HPDE6-E6E7 (cell line): ENCODE measurements around the gene QPRT.
A peak's percentile ranks its signal among the peaks of the same experiment; 100 is the strongest.
"Not testable (repeated sequence)": the region's sequence is repeated elsewhere in the genome, so short reads cannot be mapped to it uniquely, and the experiment has no call there.

Source experiments
- DNase-seq: peaks from one replicate; pipeline ENCODE4 v3.0.0; 2011; ENCODE audit warnings: missing footprints; ENCODE audit errors: extremely low spot score

QPRT gene

DNA sequence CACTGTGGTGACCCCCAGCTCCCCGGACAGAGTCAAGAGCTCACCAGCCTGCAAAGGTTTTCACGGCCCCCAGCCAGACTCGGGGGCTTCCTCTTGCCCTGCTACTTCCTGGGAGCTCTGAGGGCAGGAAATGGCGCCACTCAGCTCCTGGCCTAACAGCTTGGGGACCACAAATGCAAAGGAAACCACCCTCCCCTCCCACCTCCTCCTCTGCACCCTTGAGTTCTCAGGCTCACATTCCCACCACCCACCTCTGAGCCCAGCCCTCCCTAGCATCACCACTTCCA lies 16.3 kb upstream of the QPRT start:
- DNase-seq, result no peak

DNA sequence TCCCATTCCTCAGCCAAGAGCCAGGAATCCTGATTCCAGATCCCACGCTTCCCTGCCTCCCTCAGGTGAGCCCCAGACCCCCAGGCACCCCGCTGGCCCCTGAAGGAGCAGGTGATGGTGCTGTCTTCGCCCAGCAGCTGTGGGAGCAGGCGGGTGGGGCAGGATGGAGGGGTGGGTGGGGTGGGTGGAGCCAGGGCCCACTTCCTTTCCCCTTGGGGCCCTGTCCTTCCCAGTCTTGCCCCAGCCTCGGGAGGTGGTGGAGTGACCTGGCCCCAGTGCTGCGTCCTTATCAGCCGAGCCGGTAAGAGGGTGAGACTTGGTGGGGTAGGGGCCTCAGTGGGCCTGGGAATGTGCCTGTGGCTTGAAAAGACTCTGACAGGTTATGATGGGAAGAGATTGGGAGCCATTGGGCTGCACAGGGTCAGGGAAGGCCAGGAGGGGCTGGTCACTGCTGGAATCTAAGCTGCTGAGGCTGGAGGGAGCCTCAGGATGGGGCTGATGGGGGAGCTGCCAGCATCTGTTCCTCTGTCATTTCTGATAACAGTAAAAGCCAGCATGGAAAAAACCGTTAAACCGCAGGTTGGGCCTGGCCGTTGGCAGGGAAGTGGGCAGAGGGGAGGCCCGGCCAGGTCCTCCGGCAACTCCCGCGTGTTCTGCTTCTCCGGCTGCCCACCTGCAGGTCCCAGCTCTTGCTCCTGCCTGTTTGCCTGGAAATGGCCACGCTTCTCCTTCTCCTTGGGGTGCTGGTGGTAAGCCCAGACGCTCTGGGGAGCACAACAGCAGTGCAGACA lies 15.8 kb upstream of the QPRT start, which contains the start of gene SPN:
Gene SPN, plus strand, starts transcription at position 232 of the 791 bp plus-strand sequence. Its CDS starts 482 bp downstream, at position 714.
- no peak for DNase-seq

DNA sequence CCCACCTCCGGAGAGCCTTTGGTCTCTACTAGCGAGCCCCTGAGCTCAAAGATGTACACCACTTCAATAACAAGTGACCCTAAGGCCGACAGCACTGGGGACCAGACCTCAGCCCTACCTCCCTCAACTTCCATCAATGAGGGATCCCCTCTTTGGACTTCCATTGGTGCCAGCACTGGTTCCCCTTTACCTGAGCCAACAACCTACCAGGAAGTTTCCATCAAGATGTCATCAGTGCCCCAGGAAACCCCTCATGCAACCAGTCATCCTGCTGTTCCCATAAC lies 15.2 kb upstream of the QPRT start:
- no peak for DNase-seq

DNA sequence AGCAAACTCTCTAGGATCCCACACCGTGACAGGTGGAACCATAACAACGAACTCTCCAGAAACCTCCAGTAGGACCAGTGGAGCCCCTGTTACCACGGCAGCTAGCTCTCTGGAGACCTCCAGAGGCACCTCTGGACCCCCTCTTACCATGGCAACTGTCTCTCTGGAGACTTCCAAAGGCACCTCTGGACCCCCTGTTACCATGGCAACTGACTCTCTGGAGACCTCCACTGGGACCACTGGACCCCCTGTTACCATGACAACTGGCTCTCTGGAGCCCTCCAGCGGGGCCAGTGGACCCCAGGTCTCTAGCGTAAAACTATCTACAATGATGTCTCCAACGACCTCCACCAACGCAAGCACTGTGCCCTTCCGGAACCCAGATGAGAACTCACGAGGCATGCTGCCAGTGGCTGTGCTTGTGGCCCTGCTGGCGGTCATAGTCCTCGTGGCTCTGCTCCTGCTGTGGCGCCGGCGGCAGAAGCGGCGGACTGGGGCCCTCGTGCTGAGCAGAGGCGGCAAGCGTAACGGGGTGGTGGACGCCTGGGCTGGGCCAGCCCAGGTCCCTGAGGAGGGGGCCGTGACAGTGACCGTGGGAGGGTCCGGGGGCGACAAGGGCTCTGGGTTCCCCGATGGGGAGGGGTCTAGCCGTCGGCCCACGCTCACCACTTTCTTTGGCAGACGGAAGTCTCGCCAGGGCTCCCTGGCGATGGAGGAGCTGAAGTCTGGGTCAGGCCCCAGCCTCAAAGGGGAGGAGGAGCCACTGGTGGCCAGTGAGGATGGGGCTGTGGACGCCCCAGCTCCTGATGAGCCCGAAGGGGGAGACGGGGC lies 14.7 kb upstream of the QPRT start:
- DNase-seq, result no peak

DNA sequence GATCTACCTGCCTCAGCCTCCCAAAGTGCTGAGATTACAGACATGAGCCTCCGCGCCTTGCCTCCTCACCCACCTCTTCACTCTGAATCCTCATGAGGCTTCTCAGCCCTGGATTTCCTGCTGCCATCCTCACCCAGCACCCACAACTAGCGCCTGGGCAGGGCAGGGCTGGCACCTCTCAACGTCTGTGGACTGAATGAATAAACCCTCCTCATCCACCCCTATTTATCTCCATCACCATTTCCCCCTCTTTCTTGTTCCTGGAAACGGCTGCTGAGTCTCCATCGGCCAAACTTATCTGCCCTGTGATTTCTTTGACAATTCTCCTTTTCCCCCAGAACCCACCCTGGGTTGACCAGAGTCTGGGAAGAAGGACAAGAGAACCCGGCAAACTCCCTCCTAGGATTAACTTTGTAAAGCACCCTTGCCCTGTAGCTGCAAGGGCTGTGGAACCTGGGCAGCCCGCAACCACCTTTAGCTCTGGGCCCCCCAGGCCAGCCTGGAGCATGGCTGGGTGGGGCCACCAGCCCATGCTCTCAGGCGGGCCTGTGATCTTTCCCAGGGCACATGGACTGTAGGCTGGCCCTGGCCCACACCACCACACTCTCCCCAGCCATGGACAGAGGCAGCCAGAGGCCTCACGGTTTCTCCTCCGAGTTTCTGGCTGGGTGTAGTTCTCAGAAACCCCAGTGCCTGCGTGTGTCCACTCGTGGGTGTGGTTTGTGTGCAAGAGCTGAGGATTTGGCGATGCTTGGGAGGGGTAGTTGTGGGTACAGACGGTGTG lies 13.5 kb upstream of the QPRT start:
- DNase-seq, result no peak

DNA sequence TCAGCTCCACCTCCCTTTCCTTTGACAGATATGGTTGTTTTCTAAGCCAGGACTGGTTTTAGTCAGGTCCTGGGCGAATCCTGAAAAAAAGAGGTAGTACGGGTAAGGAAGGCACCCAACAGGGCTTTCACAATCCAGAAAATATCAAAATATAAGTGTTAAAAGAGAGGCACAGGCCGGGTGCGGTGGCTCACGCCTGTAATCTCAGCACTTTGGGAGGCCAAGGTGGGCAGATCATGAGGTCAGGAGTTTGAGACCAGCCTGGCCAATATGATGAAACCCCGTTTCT lies 11.7 kb upstream of the QPRT start:
- not testable (repeated sequence) for DNase-seq

DNA sequence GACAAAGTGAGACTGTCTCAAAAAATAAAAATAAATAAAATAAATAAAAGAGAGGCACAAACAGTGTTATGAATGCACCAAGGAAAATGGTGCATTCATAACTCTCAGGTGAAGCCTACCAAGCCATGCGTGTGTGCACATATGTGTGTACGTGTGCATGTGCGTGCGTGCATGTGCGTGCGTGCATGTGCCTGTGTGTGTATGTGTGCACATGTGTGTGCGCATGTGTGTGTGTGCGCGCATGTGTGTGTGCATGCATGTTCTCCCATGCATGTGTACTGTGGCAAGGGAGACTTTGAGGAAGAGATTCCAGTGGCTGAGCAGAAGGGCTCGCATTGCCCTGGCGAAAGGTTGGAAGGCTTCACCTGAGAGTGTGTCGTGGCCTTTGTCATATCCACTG lies 11.2 kb upstream of the QPRT start:
- no peak for DNase-seq

DNA sequence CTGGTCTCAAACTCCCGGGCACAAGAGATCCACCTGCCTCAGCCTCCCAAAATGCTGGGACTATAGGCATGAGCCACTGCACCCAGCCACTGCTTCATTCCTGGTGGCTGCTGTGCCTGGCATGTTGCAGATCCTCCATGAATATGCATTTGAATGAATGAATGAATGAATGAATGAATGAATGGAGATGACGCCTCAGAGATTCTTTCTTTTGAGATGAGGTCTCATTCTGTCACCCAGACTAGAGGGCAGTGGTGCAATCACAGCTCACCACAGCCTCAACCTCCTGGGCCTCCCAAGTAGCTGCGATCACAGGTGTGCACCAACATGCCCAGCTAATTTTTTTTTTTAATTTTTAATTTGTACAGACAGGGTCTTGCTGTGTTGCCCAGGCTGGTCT lies 10.7 kb upstream of the QPRT start:
- DNase-seq, result no peak

DNA sequence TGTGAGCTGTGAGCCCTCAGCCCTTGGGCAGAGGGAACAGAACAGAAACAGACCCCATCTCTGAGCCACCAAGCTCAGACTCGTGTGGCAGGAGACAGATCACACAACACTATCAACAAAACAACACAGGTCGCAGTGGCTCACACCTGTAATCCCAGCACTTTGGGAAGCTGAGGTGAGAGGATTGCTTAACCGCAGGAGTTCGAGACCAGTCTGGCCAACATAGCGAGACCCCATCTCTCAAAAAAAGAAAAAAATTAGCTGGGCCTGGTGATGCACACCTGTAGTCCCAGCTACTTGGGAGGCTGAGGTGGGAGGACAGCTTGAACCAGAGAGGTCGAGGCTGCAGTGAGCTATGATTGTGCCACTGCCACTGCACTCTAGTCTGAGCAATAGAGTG lies 5.5 kb upstream of the QPRT start:
- no peak for DNase-seq

DNA sequence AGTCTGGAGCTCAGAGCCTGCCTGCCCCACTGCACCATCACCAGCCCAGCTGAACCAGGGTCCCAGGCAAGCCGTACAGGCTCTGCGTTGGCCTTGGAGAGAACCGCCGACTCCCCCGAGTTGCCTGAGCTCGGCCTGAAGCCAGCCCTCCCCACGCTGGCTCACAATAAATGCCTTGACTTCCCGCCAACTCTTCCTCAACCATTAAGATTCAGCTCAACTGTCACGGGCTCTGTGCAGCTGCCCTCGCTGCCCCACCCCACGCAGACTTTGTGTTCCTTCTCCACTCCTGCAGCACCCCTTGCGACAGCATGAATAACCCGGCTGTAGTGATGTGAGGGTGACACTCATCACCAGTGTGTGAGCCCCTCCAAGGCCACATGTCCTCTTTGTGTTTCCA lies 4.8 kb upstream of the QPRT start:
- no peak for DNase-seq

DNA sequence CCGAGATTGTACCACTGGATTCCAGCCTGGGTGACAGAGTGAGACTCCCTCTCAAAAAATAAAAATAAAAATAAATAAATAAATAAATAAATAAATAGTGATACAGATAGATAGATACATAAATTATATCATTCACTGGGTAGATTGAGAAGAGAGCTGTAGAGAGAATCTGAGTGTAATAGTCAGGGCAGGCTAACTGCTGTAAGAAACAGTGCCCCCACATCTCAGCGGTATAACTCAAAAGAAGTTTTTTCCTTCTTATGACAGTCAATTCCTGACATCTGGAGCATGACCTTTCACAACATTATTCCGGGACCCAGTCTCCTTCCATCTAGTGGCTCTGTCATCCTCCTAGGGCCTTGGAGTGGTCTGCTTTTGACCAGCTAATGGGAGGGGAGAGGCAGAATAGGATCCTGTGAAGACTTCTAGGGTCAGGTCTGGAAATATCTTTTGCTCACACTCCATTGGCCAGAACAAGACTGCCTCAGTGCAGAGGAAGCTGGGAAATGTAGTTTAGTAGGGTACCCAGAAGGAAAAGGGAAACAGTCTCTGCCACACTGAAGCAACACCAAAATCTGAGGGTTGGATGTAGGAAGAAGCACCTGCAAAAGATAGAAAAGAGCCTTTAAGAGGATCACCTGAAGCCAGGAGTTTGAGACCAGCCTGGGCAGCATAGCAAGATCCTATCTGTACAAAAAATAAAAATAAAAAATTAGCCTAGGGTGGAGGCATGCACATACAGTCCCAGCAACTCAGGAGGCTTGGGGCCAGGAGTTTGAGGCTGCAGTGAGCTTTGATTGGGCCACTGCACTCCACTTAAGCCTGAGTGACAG lies 3.0 kb upstream of the QPRT start:
- DNase-seq, result peak; percentile 23

DNA sequence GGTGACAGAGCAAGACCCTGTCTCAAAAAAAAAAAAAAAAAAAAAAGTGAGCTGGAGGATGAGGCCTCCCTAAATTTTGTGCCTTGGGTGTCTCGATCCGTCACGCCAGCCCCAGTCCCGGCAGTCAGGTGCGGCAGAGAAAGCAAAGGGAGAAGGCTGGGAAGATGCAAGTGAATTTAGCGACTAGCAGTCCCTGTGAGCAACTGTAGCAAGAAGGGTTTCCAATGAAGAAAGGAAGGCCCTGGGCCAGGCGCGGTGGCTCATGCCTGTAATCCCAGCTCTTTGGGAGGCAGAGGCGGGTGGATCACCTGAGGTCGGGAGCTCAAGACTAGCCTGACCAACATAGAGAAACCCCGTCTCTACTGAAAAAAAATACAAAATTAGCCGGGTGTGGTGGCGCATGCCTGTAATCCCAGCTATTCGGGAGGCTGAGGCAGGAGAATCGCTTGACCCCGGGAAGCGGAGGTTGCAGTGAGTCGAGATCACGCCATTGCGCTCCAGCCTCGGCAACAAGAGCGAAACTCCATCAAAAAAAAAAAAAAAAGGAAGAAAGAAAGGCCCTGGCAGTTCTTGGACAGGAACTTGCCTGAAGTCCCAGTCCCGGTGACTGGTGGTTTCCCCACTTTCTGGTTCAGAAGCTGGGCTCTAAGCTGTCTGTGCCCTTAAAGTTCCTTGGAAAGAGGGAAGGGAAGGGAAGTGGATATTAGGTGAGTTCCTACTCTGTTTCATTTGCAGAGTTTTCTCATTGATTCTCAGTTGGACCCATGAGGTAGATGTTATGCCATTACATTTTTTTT lies 1.8 kb upstream of the QPRT start:
- DNase-seq, result no peak

DNA sequence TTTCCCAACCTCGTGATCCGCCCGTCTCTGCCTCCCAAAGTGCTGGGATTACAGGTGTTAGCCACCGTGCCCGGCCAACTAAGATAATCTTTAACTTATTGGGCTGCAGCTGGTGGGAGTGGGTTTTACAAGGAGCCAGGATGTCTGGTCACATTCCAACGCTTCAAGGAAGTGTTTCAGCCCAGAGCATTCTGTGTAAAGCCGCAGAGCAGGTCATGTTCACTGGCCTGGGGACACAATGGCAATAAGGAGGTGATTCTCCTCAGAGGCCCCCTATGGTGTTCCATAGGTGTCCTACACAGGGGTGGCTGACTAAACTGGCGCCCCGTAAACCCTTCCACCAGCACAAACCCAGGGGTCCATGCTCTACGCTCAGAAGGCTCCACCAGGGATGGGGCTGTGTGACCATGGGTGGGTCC lies 1.2 kb downstream of the QPRT start:
- no peak for DNase-seq

DNA sequence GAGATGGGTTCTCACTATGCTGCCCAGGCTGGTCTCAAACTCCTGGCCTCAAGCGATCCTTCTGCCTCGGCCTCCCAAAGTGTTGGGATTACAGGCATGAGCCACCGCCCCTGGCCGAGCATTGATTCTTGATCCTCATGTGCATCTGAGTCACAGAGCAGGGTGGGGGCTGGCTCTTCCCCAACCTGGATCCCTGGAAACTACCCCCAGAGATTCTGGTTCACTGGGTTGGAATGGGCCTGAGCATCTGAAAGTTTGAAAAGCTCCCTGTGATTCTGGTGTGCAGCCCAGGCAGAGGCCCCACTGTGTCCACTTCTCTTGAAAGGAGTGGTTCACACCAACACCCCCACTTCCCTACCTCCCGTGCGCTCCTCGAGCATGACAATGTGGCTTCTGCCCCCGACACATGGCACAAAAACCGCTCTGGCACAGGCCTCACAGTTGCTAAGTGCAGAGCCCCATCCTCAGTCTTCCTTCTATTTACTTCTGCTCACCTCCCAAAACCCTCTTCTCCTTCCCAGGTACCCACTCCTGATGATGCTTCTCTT lies 4.6 kb downstream of the QPRT start:
- no peak for DNase-seq

DNA sequence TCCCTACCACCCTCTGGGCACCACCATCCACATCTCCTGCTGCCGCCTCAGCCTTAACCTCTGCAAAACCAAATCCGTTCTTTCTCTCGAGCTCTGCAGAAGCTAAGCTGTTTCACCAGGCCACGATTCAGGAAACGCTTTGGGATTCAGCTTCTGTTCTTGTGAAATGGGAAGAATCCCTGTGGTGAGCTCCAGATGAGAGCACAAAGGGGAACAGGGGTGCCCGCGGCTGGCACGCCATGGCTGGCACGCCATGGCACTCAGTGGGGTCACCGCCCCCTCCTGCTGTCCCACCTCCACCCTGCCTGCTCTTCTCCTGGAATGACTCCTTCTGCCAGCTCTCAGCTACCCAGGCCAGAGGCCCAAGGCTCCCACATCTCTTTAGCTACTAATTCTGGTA lies 5.7 kb downstream of the QPRT start:
- DNase-seq, result no peak

DNA sequence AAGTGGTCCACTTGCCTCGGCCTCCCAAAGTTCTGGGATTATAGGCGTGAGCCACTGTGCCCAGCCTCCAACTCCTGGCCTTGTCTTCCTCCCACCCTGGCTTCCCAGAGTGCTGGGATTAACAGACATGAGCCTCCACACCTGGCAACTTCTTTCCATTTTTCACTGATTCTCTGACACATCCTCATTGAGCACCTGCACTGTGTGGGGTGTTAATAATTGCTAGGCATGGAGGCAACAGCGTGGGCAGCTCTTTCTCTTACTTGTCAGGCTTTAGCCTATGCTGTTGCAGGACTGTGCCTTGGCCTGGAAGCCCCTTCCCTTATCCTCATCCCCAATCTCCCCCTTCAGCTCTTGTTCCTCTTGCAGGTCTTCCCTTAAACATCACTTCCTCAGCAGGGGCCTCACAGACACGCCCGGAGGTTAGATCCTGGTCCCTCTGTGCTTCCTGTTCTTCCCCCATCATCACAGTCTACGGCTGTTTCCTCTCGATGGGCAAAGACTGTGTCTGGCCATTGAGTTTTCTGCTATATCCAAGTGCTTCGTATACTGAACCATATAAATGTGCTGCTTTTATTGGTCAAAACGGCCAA lies 7.9 kb downstream of the QPRT start:
- no peak for DNase-seq

DNA sequence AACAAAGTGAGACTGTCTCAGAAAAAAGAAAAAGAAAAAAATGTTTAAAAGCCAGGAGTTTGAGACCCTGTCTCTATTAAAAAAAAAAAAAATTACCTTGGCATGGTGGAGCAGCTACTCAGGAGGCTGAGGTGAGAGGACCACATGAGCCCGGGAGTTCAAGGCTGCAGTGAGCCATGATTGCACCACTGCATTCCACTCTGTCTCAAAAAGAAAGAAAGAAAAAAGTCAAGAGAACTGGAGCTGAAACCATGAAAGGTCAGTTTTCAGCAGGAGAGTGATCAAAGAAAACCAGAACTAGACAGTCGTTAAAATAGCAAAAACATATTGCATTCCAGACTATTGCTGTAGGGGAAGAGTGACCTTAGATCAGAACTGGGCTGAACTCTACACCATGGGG lies 8.8 kb downstream of the QPRT start:
- DNase-seq, result no peak

DNA sequence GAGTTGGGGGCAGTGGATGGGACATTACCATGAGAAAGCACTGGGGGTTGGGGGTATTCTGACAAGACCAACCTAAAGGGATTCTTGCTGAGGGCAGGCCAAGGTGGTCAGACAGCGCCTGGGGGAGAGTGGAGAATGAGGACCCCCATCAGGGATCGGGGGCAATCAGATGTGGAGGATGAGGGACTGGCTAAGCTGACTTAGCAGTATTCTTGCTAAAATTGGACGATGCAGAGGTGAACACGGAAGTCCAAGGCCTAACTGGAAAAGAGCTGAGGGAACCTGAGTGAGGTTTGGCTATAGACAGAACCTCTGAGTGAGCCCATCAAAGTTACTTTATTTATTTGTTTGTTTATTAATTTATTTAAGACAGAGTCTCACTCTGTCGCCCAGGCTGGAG lies 9.2 kb downstream of the QPRT start:
- DNase-seq, result no peak

DNA sequence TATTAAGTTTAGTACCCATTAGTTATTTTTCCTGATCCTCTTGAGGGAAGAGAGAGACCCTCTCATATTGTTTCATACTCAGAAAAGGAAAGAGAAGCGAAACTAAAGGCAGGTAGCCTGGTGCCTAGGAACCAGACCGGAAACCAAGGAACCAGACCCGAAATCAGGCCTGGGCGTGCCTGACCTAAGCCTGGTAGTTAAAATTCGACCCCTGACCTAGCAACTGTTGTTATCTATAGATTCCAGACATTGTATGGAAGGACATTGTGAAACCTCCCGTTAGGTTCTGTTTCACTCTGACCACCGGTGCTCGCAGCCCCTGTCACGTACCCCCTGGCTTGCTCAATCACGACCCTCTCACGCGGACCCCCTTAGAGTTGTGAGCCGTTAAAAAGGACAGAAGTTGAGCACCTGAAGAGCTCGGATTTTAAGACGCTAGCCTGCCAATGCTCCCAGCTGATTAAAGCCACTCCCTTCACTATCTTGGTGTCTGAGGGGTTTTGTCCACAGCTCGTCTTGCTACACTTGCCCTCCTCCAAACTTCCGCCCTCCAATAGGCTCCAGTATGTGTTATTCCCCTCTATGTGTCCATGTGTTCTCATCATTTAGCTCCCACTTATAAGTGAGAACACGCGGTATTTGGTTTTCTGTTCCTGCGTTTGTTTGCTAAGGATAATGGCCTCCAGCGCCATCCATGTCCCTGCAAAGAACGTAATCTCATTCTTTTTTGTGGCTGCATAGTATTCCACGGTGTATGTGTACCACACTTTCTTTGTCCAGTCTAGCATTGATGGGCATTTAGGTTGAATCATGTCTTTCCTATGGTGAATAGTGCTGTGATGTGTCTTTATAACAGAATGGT lies 10.7 kb downstream of the QPRT start:
- DNase-seq, result not testable (repeated sequence)

DNA sequence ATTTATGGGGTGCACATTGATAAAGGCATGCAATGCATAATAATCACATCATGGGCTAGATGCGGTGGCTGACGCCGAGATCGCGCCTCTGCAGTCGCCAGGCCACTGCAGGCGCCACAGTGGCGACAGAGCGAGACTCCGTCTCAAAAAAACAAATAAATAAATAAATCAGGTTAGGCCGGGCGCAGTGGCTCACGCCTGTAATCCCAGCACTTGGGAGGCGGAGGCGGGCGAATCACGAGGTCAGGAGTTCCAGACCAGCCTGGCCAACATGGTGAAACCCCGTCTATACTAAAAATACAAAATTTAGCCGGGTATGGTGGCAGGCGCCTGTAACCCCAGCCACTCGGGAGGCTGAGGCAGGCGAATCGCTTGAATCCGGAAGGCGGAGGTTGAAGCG lies 13.6 kb downstream of the QPRT start:
- DNase-seq, result not testable (repeated sequence)
